HTR-8/SVneo (cell line): ENCODE measurements around the gene KNOP1.
A peak's percentile ranks its signal among the peaks of the same experiment; 100 is the strongest.
"Not testable (repeated sequence)": the region's sequence is repeated elsewhere in the genome, so short reads cannot be mapped to it uniquely, and the experiment has no call there.

Source experiments
- DNase-seq: peaks from one replicate; pipeline ENCODE4 v3.0.0; 2011; ENCODE audit warnings: low spot score, mixed read lengths; ENCODE audit not compliant: insufficient read length
- FAIRE-seq: peaks from 2 replicates; lab custom pipeline; 2011; peaks lifted over from hg19 to GRCh38; lab: Jason Lieb, UNC

KNOP1 gene

DNA sequence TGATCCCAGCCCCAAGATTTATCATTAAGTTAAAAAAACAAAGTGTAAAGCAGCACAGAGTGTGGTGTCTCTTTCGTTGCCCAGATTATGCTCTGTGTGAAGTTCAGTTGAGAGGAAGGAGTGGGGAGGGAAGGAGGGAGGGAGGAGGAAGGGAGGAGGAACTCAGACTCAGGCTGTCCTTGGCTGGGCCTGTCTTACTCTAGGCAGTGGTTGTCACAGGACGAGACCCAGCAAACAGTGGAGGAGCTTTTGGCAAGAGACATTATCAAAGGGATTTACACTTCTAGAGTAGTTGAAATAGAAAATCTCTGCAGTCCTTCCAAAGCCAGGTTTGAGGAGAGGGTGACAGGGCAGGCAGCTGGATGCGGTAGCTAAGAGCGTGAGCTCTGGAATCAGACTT is 27.8 kb downstream of the KNOP1 start:
- no peak for FAIRE-seq
- no peak for DNase-seq

DNA sequence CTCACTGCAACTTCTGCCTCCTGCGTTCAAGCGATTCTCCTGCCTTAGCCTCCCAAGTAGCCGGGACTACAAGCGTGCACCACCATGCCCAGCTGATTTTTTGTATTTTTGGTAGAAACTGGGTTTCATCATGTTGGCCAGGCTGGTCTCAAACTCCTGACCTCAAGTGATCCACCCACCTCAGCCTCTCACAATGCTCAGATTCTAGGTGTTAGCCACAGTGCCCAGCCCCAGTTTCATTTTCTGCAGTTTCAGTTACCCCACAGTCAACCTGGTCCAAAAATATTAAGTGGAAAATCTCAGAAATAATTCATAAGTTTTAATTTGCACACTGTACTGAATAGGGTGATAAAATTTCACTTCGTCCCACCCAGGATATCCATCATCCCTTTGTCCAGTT is 28.7 kb downstream of the KNOP1 start:
- FAIRE-seq, result no peak
- no peak for DNase-seq

DNA sequence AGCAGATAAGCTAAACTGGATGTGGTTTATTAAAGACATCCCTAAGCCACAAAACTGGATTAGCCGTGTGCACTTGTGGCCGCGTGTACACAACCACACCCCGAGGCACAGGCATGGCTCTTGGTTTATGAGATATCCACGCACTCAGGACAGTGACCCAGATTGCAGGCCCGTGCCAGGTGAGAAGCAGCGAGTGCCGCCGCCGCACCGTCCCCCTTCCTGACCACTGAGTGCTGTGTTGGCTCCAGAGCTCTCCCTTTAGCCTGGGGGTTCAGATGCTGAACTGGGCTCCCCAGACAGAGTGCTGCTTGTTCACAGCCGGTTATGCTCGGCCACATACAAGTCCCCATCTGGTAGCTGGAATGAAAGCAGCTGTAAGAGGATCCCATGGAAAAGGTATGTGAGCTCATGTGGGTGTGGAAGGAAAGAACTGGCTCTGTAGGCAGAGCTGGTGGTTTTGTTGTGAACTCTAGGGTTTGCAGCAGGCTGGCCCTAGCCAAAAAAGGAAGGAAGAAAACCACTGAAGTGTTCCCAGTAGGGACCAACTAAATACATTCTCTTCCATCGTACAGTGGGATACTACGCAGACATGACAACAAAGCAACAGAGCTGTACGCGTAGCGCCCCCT is 29.5 kb downstream of the KNOP1 start:
- DNase-seq, result no peak
- FAIRE-seq, result no peak

- no peak for DNase-seq
- FAIRE-seq, result no peak
These were observed 30.7 kb downstream of the KNOP1 start for GRCh38 chr16:19687279-19687678.

GRCh38 chr16:19685176-19685575 is 32.9 kb downstream of the KNOP1 start:
- FAIRE-seq (no peak), DNase-seq (no peak)

- no peak for FAIRE-seq
- no peak for DNase-seq
These were observed 34.4 kb downstream of the KNOP1 start for GRCh38 chr16:19683453-19684236.

DNA sequence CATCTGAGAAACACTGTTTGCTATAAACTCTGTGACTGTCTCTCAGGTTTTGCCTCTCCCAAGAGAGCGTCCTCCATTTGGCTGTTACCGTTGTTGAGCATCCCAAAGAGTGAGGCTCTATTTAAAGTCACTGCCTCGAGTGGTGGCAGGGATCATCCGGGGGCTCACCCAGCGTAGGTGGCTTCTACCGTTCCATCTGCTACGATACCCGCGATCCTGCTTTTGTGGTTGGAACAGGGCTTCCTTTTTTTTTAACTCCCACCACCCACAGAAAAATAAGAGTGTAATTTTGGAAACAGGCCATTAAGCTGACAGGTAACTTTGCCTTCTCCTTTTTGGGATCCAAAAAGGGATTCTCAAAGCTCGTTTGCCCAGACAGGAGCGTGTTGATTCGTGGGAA is 36.4 kb downstream of the KNOP1 start:
- DNase-seq (no peak), FAIRE-seq (no peak)

DNA sequence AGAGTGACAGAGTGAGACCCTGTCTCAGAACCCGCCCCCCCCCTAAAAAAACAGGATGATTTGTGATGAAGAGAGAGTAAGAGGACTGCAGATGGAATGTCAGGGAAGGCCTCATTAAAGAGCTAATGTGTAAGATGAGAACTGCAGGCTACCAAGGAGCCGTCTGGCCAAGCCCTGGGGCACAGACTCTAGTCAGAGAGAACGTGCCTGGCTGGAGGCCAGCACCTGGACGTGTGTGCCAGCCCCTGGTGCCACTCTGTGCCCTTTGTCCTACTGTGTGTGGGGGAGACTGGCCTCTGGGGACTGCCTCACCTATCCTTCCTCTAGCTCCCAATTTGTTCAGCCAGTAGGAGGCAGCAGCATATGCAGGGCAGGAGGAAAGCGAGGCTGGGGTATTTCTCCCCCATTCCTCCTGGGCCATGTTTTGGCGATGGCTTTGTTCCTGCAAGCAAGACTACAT is 37.1 kb downstream of the KNOP1 start:
- no peak for FAIRE-seq

DNA sequence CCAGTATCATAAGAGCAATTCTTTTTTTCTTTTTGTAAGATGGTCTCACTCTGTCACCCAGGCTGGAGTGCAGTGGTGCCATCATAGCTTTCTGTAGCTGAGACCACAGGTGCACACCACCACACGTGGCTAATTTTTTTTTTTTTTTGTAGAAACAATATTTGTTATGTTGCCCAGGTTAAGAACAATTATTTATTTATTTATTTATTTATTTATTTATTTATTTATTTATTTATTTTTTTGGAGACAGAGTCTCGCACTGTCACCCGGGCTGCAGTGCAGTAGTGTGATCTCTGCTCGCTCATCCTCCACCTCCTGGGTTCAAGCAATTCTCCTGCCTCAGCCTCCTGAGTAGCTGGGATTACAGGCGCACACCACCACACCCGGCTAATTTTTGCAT is 38.7 kb downstream of the KNOP1 start:
- not testable (repeated sequence) for FAIRE-seq, DNase-seq

More for the DNA sequence above, 37.1 kb downstream of the KNOP1 start:
- peak; percentile 14 for DNase-seq

GRCh38 chr16:19678804-19679203 is 39.2 kb downstream of the KNOP1 start:
- no peak for DNase-seq

DNA sequence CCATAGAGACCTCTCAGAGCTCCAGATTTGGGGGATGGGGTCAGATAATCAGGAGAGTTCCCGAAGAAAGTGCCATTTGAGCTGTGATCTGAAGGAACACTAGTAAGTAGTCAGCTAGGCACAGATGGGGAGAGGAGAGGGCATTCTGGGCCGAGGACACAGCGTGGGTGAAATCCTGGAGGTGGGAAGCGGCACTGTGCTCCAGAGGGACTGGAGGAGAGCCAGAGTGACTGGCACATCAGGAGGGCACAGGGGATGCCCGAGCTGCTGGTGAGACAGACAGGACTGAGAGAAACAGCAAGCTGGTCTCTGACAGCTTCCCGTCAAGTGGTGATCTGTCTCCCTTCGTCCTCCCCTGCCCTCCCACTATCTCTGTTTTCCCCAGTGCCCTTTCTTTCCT is 40.6 kb downstream of the KNOP1 start:
- DNase-seq, result no peak
- no peak for FAIRE-seq

More at GRCh38 chr16:19678804-19679203, 39.2 kb downstream of the KNOP1 start:
- no peak for FAIRE-seq

DNA sequence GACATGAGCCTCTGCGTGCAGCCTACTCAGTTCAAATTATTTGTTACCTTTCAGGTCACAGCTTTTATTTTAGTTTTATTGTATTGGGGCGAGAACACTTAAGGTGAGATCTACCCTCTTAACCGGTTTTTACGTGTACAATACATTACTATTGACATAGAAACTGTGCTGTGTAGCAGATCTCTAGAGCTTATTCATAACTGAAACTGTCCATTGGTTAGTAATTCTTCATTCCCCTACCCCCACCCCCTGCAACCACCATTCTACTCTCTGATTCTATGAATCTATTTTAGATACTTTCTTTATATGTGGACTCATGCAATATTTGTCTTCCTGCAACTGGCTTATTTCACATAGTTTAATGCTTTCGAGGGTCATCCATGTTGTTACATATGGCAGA is 43.5 kb downstream of the KNOP1 start:
- DNase-seq, result no peak
- FAIRE-seq, result no peak

DNA sequence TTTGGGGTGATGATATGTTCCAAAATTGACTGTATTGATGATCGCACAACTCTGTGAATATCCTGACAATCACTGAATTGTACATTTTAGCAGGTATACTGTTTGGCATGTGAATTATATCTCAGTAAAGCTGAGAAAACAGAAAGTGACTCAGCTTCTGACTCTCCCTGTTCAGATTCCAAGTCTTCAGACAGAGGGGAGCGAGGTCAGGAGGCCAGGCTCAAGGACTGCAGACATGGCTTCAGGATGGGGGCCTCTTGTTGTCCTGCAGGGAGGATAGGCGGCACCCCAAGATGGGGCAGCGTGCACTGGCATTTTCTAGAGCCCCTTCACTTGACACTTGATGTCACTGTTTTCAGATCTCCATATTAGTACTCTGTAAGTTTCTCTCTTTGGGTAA is 45.6 kb downstream of the KNOP1 start:
- FAIRE-seq (no peak), DNase-seq (no peak)

DNA sequence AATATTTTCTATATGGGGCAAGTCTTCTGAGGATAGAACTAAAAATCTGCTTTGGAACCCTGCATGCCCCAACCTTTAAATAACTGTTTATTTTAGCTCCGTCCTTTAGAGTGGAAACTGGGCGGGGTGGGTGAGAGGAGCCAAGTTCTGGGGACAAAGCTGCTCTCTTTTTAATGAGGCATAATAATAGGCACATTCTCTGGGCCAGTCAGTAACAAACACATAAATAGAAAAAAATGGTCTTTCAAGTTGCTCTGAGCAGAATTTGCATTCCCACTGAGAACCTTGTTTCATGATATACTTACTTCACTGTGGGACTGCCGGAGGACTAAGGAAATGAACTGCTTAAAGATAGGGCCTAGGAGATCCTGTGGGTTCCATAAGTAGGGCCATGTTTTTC is 51.5 kb downstream of the KNOP1 start:
- DNase-seq (no peak), FAIRE-seq (no peak)

GRCh38 chr16:19665313-19665712 is 52.7 kb downstream of the KNOP1 start:
- DNase-seq, FAIRE-seq: not testable (repeated sequence)

GRCh38 chr16:19664166-19664565 is 53.9 kb downstream of the KNOP1 start:
- FAIRE-seq, result no peak

DNA sequence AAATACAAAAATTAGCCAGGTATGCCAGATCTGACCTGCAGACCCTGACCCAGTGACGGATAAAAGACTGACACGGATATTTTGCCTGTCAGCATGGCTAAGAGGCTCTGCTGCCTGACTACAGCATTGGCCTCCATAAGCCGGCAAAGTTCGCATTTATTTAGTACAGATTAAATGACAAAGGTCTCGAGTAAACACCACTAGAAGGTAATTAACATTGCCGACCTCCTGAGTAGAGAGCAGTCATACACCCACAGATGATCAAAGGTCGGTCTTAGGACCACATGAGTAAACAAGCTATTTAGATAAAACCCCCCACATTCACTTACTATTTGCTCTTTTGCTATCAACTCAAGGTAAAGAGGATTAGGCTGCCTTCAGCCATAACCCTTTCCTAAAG is 55.7 kb downstream of the KNOP1 start:
- DNase-seq (no peak), FAIRE-seq (no peak)

More at GRCh38 chr16:19664166-19664565, 53.9 kb downstream of the KNOP1 start:
- DNase-seq, result no peak

DNA sequence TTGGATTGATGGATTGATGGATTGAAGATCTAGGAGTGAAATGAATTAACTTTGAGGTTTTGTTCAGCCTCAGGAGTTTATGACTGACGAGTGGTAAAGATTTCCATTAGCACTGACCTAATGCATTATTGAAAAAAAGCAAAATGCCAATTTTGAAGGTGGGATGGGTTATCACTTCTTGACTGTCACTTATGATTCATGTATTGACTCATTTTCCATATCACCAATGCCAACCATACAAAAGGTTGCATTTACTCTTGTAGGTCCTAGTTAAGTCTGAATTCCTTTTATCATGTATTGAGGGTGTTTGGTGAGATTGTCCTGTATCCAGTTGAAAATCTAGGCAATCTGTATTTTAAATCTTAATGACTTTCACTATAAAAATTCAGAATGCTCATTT is 57.6 kb downstream of the KNOP1 start:
- DNase-seq, result no peak
- no peak for FAIRE-seq

- FAIRE-seq (no peak), DNase-seq (no peak)
These were observed 58.5 kb downstream of the KNOP1 start for GRCh38 chr16:19659554-19659953.

- no peak for FAIRE-seq
- no peak for DNase-seq
These were observed 60.2 kb downstream of the KNOP1 start for GRCh38 chr16:19657831-19658230.

- FAIRE-seq, result no peak
These were observed 62.7 kb downstream of the KNOP1 start for GRCh38 chr16:19655242-19655777.

More at GRCh38 chr16:19655242-19655777, 62.7 kb downstream of the KNOP1 start:
- no peak for DNase-seq
